NCI-H524 treated with DMSO at 0.1 percent for 48 hours (cell line): ENCODE data around the gene FOXP2.

Experiments
- DNase-seq: peaks from one replicate; lab custom pipeline; 2025; lab: John Stamatoyannopoulos, UW

FOXP2 gene

DNA sequence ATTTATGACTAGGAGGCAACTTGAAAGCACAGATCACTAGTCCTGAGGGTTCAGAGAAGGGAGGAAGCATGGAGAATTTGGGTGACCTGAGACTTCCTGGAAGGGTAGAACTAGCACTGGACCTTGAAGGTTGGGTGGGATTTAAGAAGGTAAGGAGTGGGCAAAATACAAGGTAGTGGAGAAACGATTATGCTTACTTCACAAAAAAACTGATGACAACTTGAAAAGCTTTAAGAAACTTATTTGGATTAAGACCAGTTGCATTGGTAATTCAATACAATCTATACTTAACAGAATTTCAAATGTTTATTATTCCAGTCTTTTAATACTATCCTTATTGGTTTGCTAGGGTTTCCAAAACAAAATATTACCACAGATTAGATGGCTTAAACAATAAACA, 308.7 kb downstream of the FOXP2 start:
- no peak for DNase-seq

DNA sequence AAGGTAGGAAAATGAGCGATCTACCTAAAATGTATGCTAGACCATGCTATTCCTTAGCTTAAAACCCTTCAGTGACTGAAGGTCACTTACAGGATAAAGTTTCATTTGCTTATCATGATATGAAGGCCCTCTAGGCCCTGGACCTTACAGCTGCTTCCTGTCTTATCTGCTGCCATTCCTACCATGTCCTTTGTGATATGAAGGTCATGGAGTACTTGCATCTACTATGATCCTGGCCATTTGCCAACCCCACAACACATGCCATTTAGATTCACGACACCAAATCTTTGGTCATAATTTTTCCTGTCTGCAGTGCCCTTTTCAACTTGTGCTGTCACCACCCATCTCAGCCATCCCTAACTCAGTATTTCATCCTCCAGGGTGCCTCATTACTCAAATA, 325.5 kb downstream of the FOXP2 start:
- DNase-seq = no peak

DNA sequence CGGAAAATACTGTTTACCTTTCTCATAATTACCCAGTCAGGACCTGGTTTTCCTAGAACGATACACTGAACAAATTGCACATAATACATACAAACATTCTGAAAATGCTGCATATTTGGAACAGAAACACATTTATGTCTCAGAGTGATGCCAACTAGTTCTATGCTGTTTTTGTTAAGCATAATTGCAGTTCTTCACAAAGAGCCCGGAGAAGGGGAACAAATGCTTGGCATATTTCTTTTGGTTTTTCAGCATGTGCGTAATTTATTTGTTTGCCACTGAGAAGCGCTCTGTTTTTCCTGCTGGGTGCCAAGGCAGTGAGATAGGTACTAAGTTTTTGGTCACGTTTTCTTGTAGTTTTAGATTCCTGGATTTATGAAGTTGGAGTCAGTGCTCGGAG, 326.3 kb downstream of the FOXP2 start:
- DNase-seq = no peak

DNA sequence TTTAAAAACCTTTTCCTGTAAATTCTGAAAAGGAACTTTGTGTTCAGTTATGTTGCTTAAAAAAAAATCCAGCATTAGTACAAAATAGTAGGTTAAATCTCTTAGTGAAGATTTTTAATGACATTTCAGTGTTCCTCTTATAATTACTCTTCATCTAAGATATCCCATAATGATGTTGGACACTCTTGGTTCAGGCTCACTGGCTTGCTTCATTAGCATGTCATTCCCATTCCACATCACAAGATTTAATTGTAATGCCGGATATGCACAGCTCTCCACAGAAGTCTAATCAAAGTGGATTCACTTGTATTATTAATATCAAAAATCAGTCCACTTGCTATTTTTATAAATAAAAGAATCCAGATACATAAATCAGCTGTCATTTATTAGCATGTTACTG, 327.3 kb downstream of the FOXP2 start:
- DNase-seq = no peak
